Fibroblast of villous mesenchyme (primary cell): ENCODE data around the gene REV1. TPM values are rescaled to one million over a fixed set of nuclear protein-coding genes. Genes with fewer than 3 reads are reported as not detected.

Experiments used
- DNase-seq: peaks from one replicate; pipeline ENCODE4 v3.0.0-alpha.2; 2010; ENCODE audit warnings: low read depth
- H3K4me3 ChIP-seq: 2 replicates; pipeline ENCODE4 v1.5.1; 2011; ENCODE audit warnings: low read depth, mild to moderate bottlenecking, low read length
- CTCF ChIP-seq: IDR thresholded peaks from 2 replicates; pipeline ENCODE4 v1.5.1; 2012; ENCODE audit warnings: low read depth, mild to moderate bottlenecking, low read length; ENCODE audit not compliant: insufficient read depth
- total RNA-seq: library from RNA; depleted of rRNA; stranded (reverse); fragments of >200 nt; gene quantifications from 2 replicates; pipeline ENCODE4 v1.2.3, GENCODE V29; 2012

Gene REV1
- total RNA-seq, 1 donor: 44.0 TPM

- no peak for DNase-seq
Measured at GRCh38 chr2:99439971-99440505, 49.8 kb downstream of the REV1 start.

GRCh38 chr2:99436874-99437273 is 52.9 kb downstream of the REV1 start:
- TF ChIP-seq CTCF: no peak
- DNase-seq: no peak
- H3K4me3 ChIP-seq: no peak overlapping the region

More at GRCh38 chr2:99439971-99440505, 49.8 kb downstream of the REV1 start:
- TF ChIP-seq CTCF: no peak
- H3K4me3 ChIP-seq: no peak overlapping the region

- DNase-seq: no peak
Measured at GRCh38 chr2:99433340-99433739, 56.5 kb downstream of the REV1 start.

GRCh38 chr2:99431587-99432275 is 58.1 kb downstream of the REV1 start:
- no peak overlapping the region for H3K4me3 ChIP-seq
- TF ChIP-seq CTCF: no peak
- no peak for DNase-seq

More at GRCh38 chr2:99433340-99433739, 56.5 kb downstream of the REV1 start:
- H3K4me3 ChIP-seq: no peak overlapping the region
- no peak for TF ChIP-seq CTCF

- no peak overlapping the region for H3K4me3 ChIP-seq
- no peak for TF ChIP-seq CTCF
- peak; percentile 76 for DNase-seq
Measured at GRCh38 chr2:99430614-99431291, 59.1 kb downstream of the REV1 start.

- peak; percentile 71 for DNase-seq
- no peak for TF ChIP-seq CTCF
- H3K4me3 ChIP-seq: no peak overlapping the region
Measured at GRCh38 chr2:99425022-99425421, 64.8 kb downstream of the REV1 start.
